Cardiac fibroblast (primary cell): ENCODE results near the gene ATP8A2.

Experiments
- DNase-seq, 2 donors: peaks; one replicate each; pipeline versions ENCODE4 v3.0.0 to v3.0.0-alpha.2; 2010; ENCODE audit warnings: low read depth in 2 of 2
- H3K4me3 ChIP-seq, 2 donors: replicated peaks in 1 of 2; 1 replicate in 1 of 2; 2 replicates in 1 of 2; pipeline ENCODE4 v1.5.1; 2011; ENCODE audit warnings: low read depth in 2 of 2, low read length in 2 of 2, mild to moderate bottlenecking in 2 of 2, moderate library complexity in 1 of 2
- CTCF ChIP-seq: IDR thresholded peaks from one replicate; pipeline ENCODE4 v1.5.1; 2011; ENCODE audit warnings: low read depth, mild to moderate bottlenecking, low read length, inconsistent platforms

ATP8A2 gene

DNA sequence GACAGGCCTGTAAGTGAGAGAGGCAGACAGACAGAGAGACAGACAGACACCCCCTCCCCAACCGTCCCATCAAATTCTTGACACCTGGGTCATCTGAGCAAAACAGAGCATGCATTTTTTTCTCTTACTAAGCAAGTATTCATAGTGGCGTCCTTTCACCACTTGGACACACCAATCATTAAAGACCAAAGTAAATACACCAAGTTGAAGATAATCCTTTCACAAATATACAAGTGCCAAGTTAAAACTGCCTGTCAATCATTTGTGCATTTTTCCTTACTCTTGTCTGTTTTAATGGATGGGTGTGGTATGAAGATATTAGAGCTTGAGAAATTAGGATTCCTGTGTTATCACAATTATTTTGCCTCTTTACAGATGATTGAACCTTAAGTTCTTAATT is 337.3 kb downstream of the ATP8A2 start:
- no peak for TF ChIP-seq CTCF
- no peak for DNase-seq
- no peak overlapping the region for H3K4me3 ChIP-seq

DNA sequence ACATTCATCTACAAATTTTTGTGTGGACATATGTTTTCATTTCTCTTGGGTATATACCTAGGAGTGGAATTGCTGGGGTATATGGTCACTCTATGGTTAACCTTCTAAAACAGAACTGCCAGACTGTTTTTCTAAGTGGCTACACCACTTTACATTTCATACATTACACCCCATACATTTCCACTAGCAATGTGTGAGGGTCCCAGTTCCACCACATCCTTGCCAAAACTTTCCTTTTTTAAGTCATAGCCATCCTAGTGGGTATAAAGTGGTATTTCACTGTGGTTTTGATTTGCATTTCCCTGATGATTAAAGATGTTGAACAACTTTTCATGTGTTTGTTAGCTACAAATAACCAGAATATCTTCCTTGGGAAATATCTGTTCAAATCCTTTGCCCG is 344.0 kb downstream of the ATP8A2 start:
- no peak overlapping the region for H3K4me3 ChIP-seq
- no peak for TF ChIP-seq CTCF
- DNase-seq = no peak

- H3K4me3 ChIP-seq = no peak overlapping the region
- no peak for TF ChIP-seq CTCF
- no peak for DNase-seq
These were observed 346.0 kb downstream of the ATP8A2 start for GRCh38 chr13:25717666-25718197.

DNA sequence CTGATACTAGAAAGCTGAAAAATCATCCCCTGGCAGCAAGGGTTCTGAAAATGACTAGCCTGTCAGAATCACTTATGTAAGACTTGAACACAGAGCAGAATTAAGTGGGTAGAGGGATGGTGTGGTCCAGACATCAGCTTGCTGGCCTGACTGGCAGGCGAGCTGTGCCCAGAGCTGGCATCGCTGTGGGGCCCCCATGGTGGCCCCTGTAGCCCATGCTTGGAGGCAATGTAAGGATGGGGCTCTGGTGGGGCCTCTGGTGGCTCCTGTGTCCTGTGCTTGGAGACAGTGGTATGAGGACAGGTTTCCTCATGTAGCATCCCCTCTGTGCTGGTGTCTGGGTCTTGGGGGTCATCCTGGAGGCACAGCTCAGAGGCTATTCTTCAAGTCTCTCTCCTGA is 347.9 kb downstream of the ATP8A2 start:
- no peak for TF ChIP-seq CTCF
- H3K4me3 ChIP-seq = no peak overlapping the region
- no peak for DNase-seq

- DNase-seq = no peak
These were observed 351.1 kb downstream of the ATP8A2 start for GRCh38 chr13:25722893-25723292.

GRCh38 chr13:25725104-25725503 is 353.3 kb downstream of the ATP8A2 start:
- TF ChIP-seq CTCF = no peak

More at GRCh38 chr13:25722893-25723292, 351.1 kb downstream of the ATP8A2 start:
- H3K4me3 ChIP-seq = no peak overlapping the region
- TF ChIP-seq CTCF = no peak

GRCh38 chr13:25727250-25727649 is 355.5 kb downstream of the ATP8A2 start:
- DNase-seq = no peak
- TF ChIP-seq CTCF = no peak
- H3K4me3 ChIP-seq = no peak overlapping the region

More at GRCh38 chr13:25725104-25725503, 353.3 kb downstream of the ATP8A2 start:
- no peak for DNase-seq
- H3K4me3 ChIP-seq = no peak overlapping the region
